Right lung (tissue), 5 donors: ENCODE data around the gene FKBP8. TPM values are rescaled to one million over a fixed set of nuclear protein-coding genes. Genes with fewer than 3 reads are reported as not detected.
A peak's percentile ranks its signal among the peaks of the same experiment; 100 is the strongest.
"Not testable (repeated sequence)": the region's sequence is repeated elsewhere in the genome, so short reads cannot be mapped to it uniquely, and the experiment has no call there.

Source experiments
- DNase-seq, 2 donors: peaks; one replicate each; pipeline ENCODE4 v3.0.0-alpha.2; 2013
- polyA plus RNA-seq, 5 donors: library from polyadenylated mRNA; unstranded; fragments of 120-200 nt; gene quantifications; one replicate each; pipeline versions ENCODE4 v1.2.1 to v1.2.3, GENCODE V29; 2013; ENCODE audit warnings: inconsistent platforms in 1 of 5, low replicate concordance in 1 of 5; ENCODE audit not compliant: insufficient read length in 5 of 5, insufficient read depth in 1 of 5

FKBP8 gene
- polyA plus RNA-seq, 5 donors, result 161 to 287 (median 204) TPM

DNA sequence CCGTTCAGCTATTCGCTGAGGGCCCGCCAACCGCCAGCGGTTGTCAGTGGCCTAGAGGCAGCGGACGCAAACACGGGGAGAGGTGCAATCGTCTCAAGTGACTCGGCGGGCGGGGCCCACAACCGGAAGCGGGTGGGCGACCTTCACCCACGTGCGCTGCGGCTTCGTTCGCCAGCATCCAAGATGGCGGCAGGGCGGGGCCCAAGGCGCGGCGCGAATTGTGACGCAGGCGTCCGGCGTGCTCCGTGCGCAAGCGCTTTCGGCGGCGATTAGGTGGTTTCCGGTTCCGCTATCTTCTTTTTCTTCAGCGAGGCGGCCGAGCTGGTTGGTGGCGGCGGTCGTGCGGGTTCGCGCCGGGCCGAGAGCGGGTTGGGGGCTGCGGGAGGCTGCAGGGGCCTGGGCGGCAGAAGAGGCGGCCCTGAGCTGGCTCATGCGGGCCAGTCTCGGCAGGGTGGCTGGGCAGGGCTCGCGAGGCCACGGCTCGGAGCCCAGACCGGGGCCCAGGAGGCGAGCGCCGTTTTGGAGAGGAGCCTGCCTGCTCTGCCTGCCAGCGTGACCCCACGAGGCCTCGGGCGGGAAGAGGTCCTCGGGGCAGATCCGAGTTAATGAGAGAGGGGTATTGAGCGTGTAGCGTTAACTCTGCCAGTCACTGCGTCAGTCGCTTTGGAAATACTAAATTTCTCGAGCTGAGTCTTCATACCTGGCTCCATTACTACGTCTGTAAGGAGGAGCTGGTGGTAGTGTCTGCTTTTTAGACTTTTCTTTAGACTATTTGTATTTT lies 28.4 kb upstream of the FKBP8 start, which contains the start of gene UBA52:
TSS of gene UBA52 (plus strand) at position 294 of the 781 bp plus-strand sequence. CDS start 1,444 bp downstream, outside the sequence.
- DNase-seq, result peak; percentile 97 to 98

DNA sequence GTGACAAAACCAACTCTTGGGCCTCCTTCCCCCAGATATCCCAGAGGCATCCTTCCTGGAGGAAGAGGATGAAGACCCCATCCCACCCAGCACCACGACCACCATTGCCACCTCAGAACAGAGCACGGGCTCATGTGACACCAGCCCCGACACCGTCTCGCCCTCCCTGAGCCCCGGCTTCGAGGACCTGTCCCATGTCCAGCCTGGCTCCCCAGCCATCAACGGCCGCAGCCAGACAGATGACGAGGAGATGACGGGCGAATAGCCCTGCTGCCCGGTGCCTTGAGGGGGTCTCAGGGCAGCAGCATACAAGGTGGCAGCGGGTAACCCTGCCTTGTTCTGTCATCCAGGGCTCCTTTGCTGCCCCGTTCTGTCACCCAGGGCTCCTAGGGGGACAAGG lies 25.0 kb upstream of the FKBP8 start:
- no peak for DNase-seq

DNA sequence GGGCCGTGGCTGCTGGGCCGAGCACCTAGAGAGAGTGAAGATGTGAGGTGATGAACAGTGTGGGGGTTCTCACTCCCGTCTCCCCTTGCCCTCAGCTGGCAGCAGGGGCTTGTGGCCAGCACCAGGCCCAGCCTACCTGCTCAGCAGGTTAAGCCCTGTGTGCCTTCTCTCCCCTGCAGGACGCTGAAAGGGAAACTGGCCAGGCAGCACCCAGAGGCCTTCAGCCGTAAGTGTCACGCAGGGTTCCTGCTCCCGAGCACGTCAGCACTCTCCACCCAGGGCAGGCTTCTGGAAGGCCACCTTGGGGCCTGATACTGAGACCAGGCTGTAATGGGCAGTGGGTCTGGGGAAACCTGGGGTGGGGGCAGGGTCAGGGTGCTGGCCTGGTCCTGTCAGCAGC lies 23.6 kb upstream of the FKBP8 start:
- DNase-seq, result no peak

DNA sequence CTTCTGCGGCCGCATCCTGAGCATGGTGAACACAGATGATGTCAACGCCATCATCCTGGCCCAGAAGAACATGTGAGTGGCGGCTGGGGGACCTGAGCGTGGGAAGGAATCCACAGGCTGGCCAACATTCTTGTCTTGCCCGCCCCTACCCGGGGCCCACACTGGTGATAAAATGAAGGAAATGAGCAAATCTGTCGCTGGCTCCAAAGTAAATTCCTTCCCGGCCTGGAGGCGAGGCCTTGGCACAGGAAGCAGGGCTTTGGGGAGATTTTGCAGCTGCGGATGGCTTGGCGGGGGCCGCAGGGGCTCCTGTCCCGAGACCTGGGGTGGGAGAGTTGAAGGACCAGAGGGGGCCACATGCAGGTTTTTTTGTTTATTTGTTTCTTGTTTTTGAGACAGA lies 18.7 kb upstream of the FKBP8 start:
- DNase-seq, result no peak

DNA sequence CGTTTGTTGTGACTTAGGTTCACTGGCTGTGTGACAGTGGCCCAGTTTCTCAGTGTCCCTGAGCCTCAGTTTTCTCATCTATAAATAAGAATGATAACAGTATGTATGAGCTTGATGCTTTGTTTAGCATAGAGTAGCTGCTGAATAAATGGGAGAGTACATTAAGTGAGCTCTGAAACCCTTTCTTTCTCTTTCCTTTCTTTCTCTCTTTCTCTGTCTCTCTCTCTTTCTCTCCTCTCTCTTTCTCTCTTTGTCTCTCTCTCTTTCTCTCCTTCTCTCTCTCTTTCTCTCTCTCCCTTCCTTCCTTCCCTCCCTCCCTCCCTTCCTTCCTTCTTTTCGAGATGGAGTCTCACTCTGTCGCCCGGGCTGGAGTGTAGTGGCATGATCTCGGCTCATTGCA lies 16.3 kb upstream of the FKBP8 start:
- DNase-seq, result no peak

DNA sequence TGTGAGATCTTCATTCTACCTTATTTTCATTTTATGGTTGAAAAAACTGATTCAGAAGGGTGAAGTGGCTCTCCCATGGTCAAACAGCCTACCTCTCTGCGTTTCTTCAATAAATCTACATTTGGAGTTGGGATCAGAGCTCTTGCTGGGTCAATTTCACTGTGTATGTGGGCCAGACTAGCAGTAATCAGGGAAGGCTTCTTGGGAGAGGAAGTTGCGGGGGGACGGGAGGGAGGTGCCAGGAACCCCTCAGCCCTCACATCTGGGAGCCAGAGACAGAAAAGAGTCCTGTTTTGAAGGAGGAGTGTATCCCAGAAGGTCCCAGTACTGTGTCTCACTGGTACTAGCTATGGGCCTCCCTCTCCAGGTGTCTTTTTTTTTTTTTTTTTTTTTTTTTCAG lies 15.2 kb upstream of the FKBP8 start:
- DNase-seq, result no peak

GRCh38 chr19:18558202-18558555 lies 14.8 kb upstream of the FKBP8 start:
- no peak for DNase-seq

DNA sequence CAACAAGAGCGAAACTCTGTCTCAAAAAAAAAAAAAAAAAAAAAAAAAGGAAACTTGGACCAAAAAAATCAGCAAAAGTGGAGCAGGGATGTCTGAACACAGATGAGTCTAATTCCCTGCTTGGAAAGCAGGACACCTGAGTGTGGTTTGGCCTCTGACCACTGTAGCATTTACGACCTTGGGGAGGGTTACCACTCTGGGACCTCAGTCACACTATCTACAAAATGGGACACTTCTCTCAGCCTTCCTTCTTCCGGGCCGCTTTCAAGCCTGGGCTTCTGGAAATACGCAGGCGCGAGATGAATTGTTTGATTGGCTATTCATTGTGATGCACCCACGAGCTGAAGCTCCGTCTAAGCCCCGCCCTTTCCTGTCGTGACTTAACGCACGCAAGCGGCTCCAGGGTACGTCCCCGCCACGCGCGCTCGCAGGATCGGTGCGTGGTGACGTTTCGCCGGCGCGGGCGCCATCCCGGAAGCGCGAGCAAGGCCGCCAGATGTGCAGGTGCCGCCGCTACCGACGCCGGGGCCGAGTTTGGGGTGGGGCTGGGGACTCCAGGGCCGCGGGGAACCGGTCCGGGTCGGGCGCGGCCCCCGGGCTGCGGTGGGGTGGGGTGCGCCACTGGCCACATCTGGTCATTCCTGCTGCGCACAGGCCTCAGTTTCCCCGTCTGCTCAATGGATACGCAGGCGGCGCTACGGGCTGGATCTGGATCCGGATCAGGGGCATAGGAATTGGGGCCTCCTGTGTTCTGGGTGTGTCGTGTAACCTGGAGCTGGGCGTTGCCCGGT lies 14.2 kb upstream of the FKBP8 start, which contains the start of gene KXD1:
TSS of gene KXD1 (plus strand) at position 460 of the 791 bp plus-strand sequence. CDS start 4,187 bp downstream, outside the sequence.
- peak; percentile 94 to 95 for DNase-seq

DNA sequence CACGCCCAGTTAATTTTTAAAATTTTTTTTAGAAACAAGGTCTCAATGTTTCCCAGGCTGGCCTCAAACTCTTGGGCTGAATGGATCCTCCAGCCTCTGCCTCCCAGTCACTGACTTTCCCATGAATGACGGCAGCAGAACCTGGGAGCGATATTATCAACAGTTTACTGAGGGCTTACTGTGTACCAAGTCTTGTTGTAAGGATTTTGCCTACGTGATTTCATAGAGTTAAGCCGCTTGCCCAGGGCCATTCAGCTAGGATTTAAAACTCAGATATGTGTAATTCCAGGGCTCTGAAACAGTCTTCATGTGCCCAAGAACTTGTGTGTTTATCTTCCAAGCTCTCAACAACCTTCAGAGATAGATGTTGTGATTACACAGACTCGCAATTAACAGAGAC lies 8.3 kb upstream of the FKBP8 start:
- DNase-seq, result no peak

GRCh38 chr19:18543814-18544475 lies 572 bp upstream of the FKBP8 start:
- DNase-seq, result peak in 1 of 2 donors; percentile 27

GRCh38 chr19:18541992-18542940 lies 1.1 kb downstream of the FKBP8 start:
- DNase-seq, result peak; percentile 8 to 10

GRCh38 chr19:18541258-18541991 lies 1.9 kb downstream of the FKBP8 start:
- no peak for DNase-seq

- not testable (repeated sequence) for DNase-seq
Measured at GRCh38 chr19:18540200-18540599, 3.2 kb downstream of the FKBP8 start.

GRCh38 chr19:18539372-18539771 lies 4.0 kb downstream of the FKBP8 start:
- DNase-seq, result no peak

- DNase-seq, result no peak
Measured at GRCh38 chr19:18538115-18538514, 5.3 kb downstream of the FKBP8 start.

- DNase-seq, result no peak
Measured at GRCh38 chr19:18537431-18537830, 5.9 kb downstream of the FKBP8 start.

GRCh38 chr19:18536475-18536874 lies 6.9 kb downstream of the FKBP8 start:
- no peak for DNase-seq

DNA sequence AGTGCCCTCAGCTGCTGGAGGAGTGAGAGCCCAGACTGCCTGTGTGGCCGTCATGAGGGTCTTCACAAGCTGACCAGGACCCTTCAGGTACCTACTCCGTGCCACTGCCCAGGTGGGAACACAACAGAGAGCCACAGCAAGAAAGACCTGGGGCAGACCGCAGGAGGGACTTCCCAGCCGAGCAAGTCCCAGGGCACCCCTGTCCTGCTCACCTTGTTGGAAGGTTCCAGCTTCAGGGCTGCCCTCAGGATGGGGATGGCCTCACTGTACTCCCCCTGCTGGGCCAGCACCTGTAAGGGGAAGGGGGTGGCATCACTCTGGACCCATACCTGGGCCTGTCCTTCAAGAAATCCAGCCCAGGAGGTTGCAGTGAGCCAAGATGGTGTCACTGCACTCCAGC lies 10.3 kb downstream of the FKBP8 start:
- no peak for DNase-seq

DNA sequence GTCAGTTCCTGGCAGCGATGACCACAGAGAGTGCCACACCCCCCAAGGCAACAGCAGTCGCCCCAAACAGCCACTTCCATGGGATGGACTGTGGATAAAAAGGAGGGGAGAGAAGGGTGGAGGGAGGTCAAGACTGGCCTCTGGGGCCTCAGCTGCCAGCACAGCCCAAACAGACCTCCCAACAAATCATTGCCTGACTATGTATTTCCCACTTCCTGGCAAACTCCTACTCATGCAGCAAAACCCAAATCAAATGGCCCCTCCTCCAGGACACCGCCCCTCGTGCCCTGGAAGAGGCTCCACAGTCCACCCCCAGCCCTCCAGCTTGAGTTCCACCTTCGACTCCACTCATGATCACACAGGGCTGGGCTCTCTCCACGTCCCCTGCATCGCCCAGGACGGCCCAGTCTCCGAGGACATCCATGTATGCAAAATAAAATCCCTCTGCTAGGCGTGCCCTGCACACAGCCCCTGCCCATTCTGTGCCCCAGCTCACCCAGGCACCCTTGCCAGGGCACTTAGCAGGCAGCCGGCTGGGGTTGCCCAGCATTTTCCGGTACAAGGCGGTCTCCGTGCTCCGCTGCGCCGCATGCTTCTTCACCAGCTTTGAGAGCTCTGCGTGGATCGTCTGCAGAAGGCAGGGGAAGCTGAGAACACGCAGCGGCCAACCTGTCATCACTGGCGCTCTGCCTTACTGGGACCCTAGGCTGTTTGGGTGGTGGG lies 11.0 kb downstream of the FKBP8 start:
- no peak for DNase-seq

DNA sequence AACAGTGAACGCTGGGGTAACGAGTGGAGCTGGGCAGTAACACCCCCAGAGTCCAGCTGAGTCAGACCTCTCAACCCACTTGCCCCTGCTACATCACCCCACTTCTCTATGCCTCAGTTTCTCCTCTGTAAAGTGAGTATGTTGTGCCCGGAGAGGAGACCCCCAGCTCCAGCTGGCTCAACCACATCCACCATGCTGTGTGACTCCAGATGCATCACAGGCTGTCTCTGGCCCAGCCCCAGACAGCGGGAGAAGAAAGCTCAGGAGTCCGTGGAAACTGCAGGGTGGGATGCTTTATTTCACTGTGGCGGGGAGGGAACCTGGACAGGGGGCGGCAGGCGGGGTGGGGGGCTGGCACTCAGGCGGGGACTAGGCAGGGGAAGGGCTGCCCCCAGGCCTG lies 11.9 kb downstream of the FKBP8 start:
- no peak for DNase-seq
